HG02884 (cell line): ENCODE data around the gene HEBP1.

Experiments used
- ATAC-seq: cut with Tn5 transposase; IDR thresholded peaks from one replicate; pipeline ENCODE4 v1.9.1; 2021; ENCODE audit warnings: mild to moderate bottlenecking, moderate library complexity; ENCODE audit not compliant: unreplicated experiment

Gene HEBP1

DNA sequence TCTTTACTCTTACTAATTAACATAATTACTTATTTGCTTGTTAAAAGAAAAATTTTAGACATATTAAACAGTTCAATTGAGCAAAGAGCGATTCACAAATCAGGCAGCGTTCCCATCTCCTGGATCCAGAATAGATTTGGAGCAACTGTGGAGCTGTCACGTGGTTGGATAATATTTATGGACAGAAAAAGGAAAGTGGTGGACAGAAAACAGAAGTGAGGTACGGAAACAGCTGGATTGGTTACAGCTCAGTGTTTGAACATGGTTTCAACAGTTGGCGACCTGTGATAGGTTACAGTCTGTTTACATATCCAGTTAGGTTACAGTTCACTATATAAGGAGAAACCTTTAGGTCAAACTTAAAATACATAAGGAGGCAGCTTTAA lies 24.5 kb upstream of the HEBP1 start:
- ATAC-seq = no peak

DNA sequence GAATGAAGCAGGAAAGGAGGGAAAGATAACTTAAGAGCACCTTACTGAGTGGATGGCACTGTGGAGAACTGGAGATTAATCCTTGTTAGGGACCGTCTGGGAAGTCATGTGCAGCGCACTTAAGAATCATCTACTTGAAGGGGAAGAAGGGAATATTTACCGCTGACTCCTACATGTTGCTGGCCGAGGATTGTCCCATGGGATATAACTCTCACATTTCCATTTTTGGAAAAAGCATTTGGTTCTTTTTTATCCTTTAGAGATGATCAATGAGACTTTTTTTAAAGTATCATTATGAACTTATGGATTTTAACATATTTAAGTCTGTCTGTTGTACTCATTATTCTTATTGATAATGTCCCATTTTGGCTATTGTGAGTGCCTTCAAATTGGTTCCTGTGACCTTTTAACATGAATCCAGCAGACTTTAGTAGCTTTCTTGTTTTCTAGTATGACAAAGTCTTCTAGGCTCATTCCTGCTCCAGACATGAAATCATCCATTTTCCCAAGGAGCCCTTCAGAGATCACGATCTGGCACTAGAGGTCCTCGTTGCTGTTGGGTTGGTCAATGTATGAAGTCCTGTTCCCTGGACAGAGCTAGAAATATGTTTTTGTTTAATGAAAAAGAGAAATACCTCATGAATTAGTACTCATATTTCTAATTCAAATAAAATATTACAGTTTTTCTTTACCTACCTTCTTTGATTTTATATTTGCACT lies 23.9 kb upstream of the HEBP1 start:
- no peak for ATAC-seq

DNA sequence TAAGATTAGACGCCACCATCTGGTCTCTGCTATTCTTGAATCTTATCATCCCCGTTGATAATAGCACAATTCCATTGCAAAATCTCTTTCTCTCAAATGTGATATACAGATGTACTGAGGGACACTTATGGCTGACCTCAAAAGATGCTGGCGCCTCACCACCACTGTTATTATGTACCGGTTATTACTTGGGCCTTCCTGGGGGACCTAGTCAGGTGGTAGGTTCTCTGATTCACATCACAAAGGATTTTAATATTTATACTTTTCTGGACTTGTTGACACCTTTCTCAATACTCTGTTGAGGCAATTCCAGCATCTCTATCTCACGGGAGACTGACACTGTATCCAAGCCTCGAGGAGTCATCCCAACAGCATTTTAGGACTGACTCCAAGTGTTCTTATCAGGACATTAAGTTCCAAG lies 22.8 kb upstream of the HEBP1 start:
- ATAC-seq = no peak

DNA sequence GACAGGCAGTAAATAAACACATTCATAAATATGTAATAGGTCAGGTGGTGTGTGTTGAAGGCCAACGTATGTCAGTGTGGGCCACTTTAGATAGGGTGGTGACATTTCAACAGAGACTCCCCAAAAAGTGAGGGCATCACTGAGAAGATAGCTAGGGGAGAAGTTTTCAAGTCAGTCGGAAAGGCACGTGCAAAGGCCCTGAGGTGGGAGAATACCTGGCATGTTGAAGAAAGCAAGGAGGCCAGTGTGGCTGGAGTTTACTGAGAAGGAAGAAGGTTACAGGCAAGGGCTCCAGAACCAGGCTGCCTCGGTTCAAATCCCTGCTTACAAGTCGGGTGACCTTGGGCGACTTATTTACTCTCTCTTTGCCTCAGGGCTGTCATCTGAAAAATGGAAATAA lies 11.0 kb upstream of the HEBP1 start:
- ATAC-seq = no peak

DNA sequence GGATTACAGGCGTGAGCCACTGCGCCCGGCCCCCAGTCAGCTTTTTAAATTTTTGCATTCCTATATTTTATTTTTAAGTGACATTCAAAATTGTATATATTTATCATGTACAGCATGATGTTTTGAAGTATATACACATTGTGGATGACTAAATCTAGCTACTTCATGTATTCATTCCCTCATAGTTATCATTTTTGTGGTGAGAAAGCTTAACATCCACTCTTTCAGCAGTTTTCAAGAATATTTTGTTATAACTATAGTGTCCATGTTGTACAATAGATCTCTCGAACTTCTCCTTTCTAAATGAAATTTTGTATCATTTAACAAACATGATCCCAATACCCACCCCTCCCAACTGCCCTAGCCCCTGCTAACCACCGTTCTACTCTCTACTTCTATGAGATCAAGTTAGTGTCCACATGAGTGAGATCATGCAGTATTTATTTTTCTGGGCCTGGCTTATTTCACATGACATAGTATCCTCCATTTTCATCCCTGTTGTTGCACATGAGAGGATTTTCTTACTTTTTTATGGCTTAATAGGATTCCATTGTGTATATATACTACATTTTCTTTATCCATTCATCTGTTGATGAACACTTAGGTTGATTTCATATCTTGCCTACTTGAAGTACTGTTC lies 8.8 kb upstream of the HEBP1 start:
- no peak for ATAC-seq

DNA sequence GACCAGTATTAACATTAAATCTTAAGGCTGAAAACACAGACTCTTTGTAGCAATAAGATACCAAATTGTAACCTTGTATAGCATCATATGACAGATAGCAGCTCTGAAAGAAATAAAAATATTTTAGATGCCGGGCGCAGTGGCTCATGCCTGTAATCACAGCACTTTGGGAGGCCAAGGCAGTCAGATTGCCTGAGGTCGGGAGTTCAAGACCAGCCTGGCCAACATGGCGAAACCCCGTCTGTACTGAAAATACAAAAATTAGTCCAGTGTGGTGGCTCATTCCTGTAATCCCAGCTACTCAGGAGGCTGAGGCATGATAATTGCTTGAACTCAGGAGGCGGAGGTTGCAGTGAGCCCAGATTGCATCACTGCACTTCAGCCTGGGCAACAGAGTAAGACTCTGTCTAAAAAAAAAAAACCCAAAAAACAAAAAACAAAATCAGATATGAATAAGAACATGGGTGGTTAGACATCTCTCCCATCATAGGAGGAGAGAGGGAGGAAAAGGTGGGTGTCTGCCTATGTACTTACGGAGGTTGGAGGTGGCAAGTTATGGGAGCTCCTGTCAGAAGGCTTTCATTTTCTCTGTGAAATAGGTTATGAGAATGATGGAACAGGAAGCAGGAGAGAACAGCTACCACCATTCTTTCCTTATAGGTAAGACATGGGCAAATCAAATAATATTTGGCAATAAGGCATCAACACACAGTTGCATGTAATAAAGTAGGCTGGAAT lies 7.6 kb upstream of the HEBP1 start:
- no peak for ATAC-seq

DNA sequence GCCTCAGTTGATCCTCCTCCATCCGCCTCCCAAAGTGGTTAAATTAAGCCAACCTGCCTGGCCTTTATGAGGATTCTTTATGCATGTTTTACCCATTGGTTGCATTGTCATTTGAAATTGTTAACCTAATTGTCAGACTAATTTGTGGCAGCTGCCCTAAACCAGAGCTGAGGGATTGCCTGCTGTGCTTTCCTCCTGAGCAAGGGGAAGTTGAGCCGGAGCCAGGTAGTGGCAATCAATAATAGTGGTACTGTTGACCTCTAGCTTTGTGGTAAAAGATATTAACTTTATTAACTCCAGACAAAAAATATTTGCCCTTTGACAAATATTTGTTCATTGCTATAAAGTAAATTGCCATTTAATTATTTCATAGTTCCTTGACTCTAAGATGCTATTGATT lies 5.6 kb upstream of the HEBP1 start:
- no peak for ATAC-seq

DNA sequence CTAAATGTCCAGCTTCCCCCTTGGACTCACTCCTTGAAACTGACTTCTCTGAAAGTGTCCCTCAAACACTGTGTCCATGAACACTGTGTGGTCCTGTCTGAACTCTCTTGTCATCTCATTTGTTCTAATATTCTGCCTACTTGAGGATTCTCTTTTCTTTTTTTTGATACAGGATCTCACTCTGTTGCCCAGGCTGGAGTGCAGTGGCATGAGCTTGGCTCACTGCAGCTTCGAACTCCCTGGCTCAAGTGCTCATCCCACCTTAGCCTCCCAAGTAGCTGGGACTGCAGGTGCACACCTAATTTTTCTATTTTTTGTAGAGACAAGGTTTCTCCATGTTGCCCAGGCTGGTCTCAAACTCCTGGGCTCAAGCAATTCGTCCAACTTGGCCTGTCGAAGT lies 4.9 kb upstream of the HEBP1 start:
- ATAC-seq = no peak

DNA sequence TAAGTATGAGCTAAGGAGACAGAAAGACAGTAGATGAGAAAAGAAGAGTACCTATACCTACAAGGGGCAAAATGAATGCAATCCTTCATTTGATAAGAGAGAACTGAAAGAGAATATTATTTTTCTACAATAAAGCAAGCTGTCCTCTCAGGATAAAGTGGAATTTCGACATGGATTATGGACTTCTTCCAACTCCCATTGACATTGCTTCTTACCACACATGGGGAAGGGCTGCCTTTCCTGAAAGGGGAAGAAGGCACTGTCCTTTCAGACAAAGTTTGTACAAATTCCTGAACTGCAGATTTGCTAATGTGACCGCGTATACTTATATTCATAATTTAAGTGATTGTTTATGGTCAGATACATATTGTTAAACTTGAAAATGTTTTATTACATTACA lies 4.3 kb upstream of the HEBP1 start:
- no peak for ATAC-seq

DNA sequence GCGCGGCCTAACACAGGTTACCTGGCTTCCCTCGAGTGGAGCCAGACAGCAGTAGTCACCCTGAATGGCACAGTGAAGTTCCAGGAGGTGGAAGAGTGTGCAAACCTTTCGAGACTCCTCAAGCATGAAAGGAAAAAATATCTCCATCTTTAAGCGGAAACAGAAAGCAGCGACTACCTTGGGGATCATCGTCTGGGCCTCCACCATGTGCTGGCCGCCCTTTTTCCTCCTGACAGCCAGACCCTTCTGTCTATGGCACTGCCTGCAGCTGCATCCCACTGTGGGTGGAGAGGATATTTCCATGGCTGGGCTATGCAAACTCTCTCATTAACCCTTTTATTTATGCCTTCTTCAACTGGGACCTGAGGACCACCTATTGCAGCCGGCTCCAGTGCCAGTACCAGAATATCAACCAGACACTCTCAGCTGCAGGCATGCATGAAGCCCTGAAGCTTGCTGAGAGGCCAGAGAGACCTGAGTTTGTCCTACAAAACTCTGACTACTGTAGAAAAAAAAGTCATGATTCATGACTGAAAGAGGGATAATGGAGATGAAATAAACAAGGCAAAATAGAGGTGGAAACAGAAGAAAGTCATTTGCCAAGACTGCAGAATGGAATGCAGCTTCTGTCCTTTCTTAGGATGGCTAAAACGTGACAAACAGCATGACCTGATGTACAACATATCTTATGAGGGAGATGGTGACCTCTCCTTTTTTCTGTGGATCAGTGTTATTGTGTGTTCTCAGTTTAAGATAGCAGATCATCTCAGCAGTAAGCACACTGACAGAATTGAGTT lies 2.4 kb upstream of the HEBP1 start:
- no peak for ATAC-seq

DNA sequence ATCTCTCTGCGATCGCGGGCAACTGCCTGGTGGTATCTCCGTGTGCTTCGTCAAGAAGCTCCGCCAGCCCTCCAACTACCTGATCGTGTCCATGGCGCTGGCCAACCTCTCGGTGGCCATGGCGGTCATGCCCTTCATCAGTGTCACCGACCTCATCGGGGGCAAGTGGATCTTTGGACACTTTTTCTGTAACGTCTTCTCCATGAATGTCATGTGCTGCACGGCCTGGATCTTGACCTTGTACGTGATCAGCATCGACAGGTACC lies 1.6 kb upstream of the HEBP1 start:
- ATAC-seq = no peak

DNA sequence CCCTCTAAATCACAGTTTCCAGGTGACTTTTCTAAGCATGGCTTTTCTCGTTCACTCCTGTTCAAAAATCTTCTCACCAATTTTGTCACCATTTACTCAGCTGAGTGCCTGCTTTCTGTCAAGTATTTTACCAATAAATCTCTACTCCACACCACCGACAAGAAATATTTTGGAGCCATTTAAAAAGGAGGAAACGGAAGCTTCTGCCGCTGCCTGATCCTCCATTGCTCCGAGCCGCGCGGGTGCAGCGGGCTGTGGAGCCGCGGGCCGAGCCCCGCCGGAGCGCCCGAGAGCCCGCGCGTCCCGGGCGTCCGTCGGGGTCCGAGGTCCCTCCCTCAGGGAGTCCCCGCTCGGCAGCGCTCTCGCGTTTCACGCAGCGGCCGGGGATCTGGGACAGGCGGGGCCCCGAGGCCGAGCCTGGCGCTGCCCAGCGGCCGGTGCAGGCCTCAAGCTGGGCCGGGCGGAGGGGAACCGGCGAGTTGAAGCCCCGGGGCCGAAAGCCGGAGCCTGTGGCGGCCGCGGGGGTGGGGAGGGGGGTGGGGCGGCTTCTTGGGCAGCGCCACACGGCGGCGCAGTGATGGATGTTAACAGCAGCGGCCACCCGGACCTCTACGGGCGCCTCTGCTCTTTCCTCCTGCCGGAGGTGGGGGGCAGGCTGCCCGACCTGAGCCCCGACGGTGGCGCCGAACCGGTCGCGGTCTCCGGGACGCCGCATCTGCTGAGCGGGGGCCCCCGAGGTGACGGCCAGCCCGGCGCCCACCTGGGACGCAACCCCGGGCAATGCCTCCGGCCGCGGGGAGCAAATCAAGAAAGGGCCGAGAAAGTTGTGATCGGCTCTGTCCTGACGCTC lies 1.1 kb upstream of the HEBP1 start:
- ATAC-seq = no peak

DNA sequence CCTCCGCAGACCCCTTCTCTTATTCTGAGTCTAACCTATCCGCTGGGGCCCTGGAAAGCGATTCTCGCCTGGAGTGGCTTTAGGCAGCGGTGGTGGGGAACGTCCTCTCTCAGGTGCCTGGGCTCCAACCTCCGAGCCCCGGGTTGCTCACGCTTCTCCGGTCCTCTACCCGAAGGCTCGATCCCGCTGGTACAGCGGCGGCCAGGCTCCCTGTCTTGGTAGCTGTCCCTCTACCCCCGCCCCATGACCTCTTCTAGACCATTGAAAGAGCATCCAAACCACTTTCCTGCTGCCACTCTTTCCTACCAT lies 505 bp upstream of the HEBP1 start:
- ATAC-seq = peak; percentile 39

DNA sequence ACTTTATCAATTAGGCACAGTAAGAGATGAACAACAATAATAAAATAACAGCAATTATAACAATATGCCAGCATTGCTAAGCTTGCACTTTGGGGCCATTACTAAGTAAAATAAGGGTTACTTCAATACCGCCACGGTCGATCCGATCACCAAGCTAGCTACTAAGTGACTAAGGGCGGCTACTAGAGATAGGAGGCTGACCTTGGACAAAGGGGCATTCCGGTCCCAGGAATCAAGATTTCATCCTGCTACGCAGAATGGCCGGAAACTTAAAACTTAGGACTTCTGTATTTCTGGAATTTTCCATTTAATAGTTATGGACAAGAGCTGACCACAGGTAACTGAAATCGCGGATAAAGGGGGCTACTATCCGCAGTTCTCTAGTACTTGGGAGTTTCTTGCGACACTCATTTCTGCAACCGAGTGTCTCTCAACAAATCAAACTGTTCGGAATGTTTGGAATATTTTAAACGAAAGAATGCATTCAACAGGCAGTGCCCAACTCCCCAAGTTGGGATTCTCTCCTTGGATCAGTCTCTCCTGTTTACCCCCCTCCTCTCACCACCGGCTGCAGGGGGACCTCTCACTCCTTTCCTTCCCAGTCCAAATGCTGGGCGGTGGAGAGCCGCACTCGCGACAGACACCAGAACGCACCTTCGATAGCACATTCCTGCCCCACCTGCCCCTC lies 650 bp downstream of the HEBP1 start:
- no peak for ATAC-seq

DNA sequence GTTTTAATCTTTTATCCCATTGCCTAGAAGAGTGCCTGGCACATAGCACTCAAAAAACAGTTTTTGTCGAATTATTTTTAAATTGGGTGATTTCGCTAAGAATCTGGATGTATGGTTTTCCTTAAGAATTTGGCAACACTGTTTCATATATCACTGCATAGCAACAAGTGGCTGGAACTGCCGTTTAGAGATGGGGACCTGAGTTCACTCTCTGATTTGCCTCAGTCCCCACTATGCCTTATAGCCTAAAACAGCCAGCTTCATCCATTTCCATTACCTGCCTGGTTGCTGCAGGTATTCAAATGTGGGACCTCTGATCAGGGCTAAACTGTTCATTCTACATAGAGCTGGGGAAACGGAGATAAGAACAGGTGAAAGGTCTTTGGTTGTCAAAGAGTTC lies 1.8 kb downstream of the HEBP1 start:
- ATAC-seq = no peak

DNA sequence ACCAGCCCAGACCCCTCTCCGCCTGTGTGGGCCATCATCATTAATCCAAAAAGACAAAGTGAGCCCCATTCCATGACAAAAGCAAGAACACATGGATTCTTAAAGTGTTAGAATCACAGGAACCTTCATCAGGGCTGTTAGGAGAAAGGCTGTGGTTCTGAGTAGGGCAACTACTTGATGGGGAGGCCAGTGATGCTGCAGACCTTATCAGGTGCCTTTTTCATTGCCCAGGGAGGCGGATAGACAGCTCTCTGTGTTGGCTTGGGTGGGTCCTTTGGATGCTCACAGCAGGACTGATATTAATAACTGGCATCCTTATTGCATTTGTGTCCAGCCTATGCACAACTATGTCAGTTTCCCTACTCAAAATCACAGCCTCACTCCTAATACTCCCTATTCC lies 2.3 kb downstream of the HEBP1 start:
- no peak for ATAC-seq

DNA sequence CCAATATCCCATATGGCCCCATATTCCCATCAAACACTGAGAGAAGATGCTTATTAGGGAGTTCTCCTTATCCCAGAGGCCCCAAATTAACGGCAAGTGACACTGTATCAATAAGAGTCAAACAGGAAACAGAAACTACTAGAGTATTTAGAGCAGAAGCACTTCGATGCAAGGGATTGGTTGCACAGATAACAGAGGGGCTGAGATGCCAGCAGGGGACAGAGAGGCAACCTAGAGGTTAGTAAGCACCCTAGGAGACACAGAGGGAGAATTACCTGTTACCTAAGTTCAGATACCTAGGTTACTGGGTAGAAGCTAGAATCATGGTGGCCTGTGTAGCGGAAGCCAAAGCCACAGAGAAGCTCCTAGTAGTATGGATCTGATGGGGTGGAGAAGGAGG lies 2.9 kb downstream of the HEBP1 start:
- ATAC-seq = no peak

DNA sequence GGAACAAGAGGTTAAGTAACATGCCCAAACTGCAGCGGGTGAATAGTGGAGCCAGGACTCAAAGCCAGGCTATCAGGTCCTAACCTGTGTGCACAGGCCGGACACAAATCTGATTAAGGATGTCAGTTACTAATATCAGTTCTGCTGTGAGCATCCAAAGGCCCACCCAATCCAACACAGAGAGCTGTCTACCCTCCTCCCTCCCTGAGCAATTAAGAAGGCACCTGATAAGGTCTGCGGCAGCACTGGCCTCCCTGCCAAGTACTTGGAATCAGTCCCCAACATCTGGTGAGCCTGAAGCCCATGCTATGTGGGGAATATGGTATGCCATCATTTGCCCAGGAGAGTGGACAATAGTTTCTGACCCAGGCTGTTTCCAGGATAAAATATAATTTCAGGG lies 3.9 kb downstream of the HEBP1 start:
- no peak for ATAC-seq

DNA sequence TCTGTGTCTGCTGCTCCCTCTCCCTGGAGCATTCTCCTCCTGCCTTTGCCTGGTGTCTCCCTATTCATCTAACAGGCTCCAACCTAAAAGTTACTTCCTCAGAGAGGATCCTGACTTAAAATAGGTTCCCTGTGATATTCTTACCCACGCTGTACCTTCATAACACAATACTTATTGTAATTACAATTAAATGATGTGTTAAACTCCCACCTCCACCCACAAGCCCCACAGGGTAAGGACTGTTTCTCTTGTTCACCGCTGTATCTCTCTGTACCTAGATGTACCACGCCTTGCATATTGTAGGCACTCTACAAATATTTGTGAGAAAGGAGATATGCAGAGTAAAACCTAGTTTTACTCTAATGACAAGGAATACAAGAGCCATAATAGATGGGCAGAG lies 5.0 kb downstream of the HEBP1 start:
- ATAC-seq = no peak

DNA sequence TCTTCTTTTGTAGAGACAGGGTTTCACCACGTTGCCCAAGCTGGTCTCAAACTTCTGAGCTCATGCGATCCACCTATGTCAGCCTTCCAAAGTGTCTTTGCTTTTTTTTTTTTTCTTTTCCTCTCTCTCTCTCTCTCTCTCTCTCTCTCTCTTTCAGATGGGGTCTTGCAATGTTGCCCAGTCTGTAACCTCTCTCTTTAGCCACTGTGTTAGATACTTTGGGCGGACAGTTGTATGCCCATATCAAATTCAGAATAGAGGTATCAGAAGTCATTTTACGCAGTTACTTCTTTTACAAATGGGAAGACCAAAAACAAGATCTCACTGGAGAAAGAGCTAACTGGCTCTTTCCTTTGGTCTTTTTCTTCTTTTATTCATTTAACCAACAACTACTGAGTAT lies 6.7 kb downstream of the HEBP1 start:
- no peak for ATAC-seq
